Suprapubic skin (tissue), 4 donors: ENCODE results near the gene PHETA1.

Experiments
- POLR2A ChIP-seq, 2 donors: fragments of 450-650 bp; IDR thresholded peaks; one replicate each; pipeline ENCODE4 v1.6.1; 2017; ENCODE audit warnings: antibody characterized with exemption in 2 of 2, mild to moderate bottlenecking in 2 of 2, moderate library complexity in 2 of 2
- POLR2AphosphoS5 ChIP-seq, 3 donors: sonication (generic); formaldehyde crosslinking; IDR thresholded peaks; one replicate each; pipeline ENCODE4 v1.6.1; 2017; ENCODE audit warnings: antibody characterized with exemption in 3 of 3
- TF ChIP-seq, protein P1 (sequence below), 2 donors: fragments of 200-600 bp in 1 of 2; fragments of 450-650 bp in 1 of 2; sonication (generic) in 1 of 2; IDR thresholded peaks; one replicate each; pipeline ENCODE4 v1.5.1; 2016 to 2019; ENCODE audit warnings: antibody characterized with exemption in 2 of 2, mild to moderate bottlenecking in 1 of 2, moderate library complexity in 1 of 2

GRCh38 chr12:111386885-111387284 is 18.0 kb upstream of the PHETA1 start:
- TF ChIP-seq, protein P1, sequence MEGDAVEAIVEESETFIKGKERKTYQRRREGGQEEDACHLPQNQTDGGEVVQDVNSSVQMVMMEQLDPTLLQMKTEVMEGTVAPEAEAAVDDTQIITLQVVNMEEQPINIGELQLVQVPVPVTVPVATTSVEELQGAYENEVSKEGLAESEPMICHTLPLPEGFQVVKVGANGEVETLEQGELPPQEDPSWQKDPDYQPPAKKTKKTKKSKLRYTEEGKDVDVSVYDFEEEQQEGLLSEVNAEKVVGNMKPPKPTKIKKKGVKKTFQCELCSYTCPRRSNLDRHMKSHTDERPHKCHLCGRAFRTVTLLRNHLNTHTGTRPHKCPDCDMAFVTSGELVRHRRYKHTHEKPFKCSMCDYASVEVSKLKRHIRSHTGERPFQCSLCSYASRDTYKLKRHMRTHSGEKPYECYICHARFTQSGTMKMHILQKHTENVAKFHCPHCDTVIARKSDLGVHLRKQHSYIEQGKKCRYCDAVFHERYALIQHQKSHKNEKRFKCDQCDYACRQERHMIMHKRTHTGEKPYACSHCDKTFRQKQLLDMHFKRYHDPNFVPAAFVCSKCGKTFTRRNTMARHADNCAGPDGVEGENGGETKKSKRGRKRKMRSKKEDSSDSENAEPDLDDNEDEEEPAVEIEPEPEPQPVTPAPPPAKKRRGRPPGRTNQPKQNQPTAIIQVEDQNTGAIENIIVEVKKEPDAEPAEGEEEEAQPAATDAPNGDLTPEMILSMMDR (IDR thresholded peaks at IDR 0.05): no peak
- no peak for TF ChIP-seq POLR2AphosphoS5 (IDR thresholded peaks at IDR 0.05)
- TF ChIP-seq POLR2A (IDR thresholded peaks at IDR 0.05): no peak
